ENCODE results near the gene YRDC. TPM values are rescaled to one million over a fixed set of nuclear protein-coding genes. Genes with fewer than 3 reads are reported as not detected.

The YRDC gene, protein sequence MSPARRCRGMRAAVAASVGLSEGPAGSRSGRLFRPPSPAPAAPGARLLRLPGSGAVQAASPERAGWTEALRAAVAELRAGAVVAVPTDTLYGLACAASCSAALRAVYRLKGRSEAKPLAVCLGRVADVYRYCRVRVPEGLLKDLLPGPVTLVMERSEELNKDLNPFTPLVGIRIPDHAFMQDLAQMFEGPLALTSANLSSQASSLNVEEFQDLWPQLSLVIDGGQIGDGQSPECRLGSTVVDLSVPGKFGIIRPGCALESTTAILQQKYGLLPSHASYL
- 10 to 100 TPM; 14.6 to 33.7 (median 19.6) TPM for total RNA-seq

DNA sequence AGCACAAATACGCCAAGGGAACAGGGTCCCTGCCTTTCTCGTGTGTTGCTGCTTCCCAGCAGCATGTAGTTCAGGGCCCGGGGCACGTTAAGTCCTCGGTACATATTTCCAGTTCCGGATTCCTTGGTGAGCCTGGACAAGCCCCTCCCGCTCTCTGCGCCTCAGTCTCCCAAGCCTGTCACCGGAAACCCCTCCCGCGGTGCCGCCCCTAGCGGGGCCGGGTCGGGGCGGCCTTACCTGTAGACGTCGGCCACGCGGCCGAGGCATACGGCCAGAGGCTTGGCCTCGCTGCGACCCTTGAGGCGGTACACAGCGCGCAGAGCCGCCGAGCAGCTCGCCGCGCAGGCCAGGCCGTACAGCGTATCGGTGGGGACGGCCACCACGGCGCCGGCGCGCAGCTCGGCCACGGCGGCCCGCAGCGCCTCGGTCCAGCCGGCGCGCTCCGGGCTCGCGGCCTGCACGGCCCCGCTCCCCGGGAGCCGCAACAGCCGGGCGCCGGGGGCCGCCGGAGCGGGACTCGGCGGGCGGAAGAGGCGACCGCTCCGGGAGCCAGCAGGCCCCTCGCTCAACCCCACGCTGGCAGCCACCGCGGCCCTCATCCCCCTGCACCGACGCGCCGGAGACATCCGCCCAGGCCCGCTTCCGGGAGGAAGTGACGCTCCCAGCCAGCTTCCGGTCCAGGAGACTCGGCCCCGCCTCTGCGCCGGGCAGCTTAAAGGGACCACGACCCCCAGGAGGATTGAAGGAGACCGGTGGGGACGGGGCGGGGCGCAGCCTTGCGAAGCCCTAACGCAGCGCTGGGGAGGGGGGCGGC is at the start of gene YRDC, which contains the start of gene C1orf122:
Gene YRDC (minus strand): TSS at position 654 of the 814 bp plus-strand sequence. CDS start 28 bp downstream, at position 626.
Gene C1orf122 (plus strand): TSS at position 236 of the 814 bp plus-strand sequence. CDS start 615 bp downstream, outside the sequence.
- Histone ChIP-seq H3K4me3 (peak within 1 kb of the TSS; percentile 52 to 90 (median 79)), H3K4me1 (replicated peaks in 1 of 2) (peaks cover 18 to 26% of the 10 kb centered on the region in 2 donors), H3K27ac (peak within 1 kb of the TSS; percentile 83 to 97)
- 0 to 4% (median 0%) methylated on average over 2 to 19 of the region's 95 CpGs; no CpG with 5 or more reads in 2 of the 10 experiments for WGBS, 10 experiments
- in situ Hi-C loops (cut with MboI; ENCODE audit: low pct_unique_long_range_greater_than_20kb in 2 of 9, low sequenced_read_pairs in 9 of 9, unreplicated experiment in 9 of 9), result no loop called here
- ATAC-seq (replicated peaks in 6 of 8), result peak; percentile 84 to 93 (median 88)

- H3K4me3 ChIP-seq, result no peak overlapping the region
- peaks cover 6 to 23% of the 10 kb centered on the region in 2 donors for H3K4me1 ChIP-seq (replicated peaks in 1 of 2)
- WGBS, 10 experiments, result 70 to 100% (median 91%) methylated on average over 1 to 6 of the region's 6 CpGs; no CpG with 5 or more reads in 3 of the 10 experiments
- no peak overlapping the region for H3K27ac ChIP-seq
- no peak for ATAC-seq (replicated peaks in 6 of 8)
- in situ Hi-C loops (cut with MboI; ENCODE audit: low pct_unique_long_range_greater_than_20kb in 2 of 9, low sequenced_read_pairs in 9 of 9, unreplicated experiment in 9 of 9), result no loop called here
Observed at GRCh38 chr1:37854406-37854805, 46.4 kb upstream of the YRDC start.

GRCh38 chr1:37853157-37853556 is 45.1 kb upstream of the YRDC start:
- Histone ChIP-seq H3K4me1 (replicated peaks in 1 of 2) (peaks cover 1 to 19% of the 10 kb centered on the region in 2 donors), H3K4me3 (no peak overlapping the region), H3K27ac (no peak overlapping the region)
- no peak for ATAC-seq (replicated peaks in 6 of 8)
- in situ Hi-C loops (cut with MboI; ENCODE audit: low pct_unique_long_range_greater_than_20kb in 2 of 9, low sequenced_read_pairs in 9 of 9, unreplicated experiment in 9 of 9), result no loop called here

DNA sequence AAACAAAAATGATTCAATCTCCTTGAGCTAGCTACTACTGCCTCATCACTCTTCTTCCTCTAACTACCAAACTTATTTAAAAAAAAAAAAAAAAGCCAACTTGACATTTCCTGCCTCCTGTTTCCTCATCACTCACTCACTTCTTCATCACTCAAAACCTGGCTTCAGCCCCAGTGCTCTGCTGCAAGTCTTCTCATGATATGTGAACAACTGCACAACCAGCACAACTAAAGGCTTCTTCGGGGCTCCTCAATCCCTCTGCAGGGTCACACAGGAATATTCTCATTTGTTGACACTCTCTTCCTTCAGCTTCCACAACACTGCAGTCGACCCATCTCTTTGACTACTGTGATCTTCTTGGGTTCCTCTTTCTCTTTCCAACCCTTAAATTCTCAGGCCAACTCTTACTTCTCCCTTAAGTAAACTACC is 43.8 kb upstream of the YRDC start:
- in situ Hi-C loops (cut with MboI; ENCODE audit: low pct_unique_long_range_greater_than_20kb in 2 of 9, low sequenced_read_pairs in 9 of 9, unreplicated experiment in 9 of 9), result no loop called here
- Histone ChIP-seq H3K27ac (no peak overlapping the region), H3K4me3 (no peak overlapping the region), H3K4me1 (replicated peaks in 1 of 2) (peaks cover 0 to 17% of the 10 kb centered on the region in 2 donors)
- no peak for ATAC-seq (replicated peaks in 6 of 8)
- WGBS, 10 experiments, result 33 to 100% (median 80%) methylated on average over 1 to 2 of the region's 2 CpGs; no CpG with 5 or more reads in 1 of the 10 experiments

GRCh38 chr1:37851262-37851661 is 43.3 kb upstream of the YRDC start:
- H3K27ac ChIP-seq, result no peak overlapping the region
- ATAC-seq (replicated peaks in 6 of 8), result peak in 2 of 8 experiments; percentile 45 to 76
- H3K4me3 ChIP-seq, result no peak overlapping the region
- in situ Hi-C loops (cut with MboI; ENCODE audit: low pct_unique_long_range_greater_than_20kb in 2 of 9, low sequenced_read_pairs in 9 of 9, unreplicated experiment in 9 of 9), result no loop called here
- H3K4me1 ChIP-seq (replicated peaks in 1 of 2), result peaks cover 0 to 17% of the 10 kb centered on the region in 2 donors

DNA sequence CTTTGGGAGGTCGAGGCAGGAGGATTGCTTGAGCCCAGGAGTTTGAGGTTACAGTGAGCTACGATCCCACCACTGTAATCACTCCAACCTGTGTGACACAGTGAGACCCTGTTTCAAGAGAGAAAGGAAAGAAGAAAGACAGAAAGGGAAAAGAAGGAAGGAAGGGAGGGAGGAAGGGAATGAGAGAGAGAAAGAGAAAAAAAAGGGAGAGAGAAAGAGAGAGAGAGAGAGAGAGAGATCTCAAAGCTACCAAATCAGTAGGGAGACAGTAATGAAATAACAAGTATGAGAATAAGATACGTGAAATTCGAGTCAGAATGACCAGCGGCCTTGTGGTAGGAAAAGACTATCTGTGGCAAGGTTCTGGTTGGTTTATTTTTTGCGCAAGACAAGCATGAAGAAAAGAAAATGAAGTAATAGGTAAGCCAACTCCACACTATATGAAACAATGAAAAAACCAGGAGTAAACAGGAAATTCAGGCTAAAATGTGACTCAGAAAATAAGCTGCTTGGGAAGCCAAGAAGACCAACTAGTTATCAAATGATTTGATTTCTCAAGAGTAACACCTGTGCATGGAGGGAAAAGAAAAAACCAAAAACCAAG is 42.4 kb upstream of the YRDC start:
- no peak overlapping the region for H3K27ac ChIP-seq
- no peak for ATAC-seq (replicated peaks in 6 of 8)
- H3K4me3 ChIP-seq, result no peak overlapping the region
- in situ Hi-C loops (cut with MboI; ENCODE audit: low pct_unique_long_range_greater_than_20kb in 2 of 9, low sequenced_read_pairs in 9 of 9, unreplicated experiment in 9 of 9), result no loop called here
- 82 to 98% (median 93%) methylated on average over 3 to 6 of the region's 6 CpGs for WGBS, 10 experiments
- H3K4me1 ChIP-seq (replicated peaks in 1 of 2), result peaks cover 0 to 17% of the 10 kb centered on the region in 2 donors

DNA sequence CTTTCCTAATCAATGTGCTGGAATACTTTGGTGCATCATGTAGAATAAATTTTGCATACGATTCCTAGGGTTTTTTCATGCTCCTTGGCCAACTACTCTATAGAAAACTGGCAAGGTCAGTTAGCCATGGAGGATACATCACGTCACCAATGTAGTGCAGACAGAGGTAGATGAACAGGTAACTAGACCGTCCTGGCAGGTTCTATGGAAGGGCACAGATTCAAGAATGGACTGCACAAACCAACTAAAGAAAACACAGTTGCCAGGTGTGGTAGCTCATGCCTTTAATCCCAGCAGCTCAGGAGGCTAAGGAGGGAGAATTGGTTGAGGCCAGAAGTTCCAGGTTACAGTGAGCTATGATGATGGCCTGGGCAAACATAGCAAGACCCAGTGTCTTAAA is 41.5 kb upstream of the YRDC start:
- H3K27ac ChIP-seq, result no peak overlapping the region
- no peak overlapping the region for H3K4me3 ChIP-seq
- WGBS, 10 experiments, result 80 to 100% (median 100%) methylated on average over 1 to 3 of the region's 3 CpGs; no CpG with 5 or more reads in 3 of the 10 experiments
- H3K4me1 ChIP-seq (replicated peaks in 1 of 2), result peaks cover 0 to 17% of the 10 kb centered on the region in 2 donors
- no peak for ATAC-seq (replicated peaks in 6 of 8)
- in situ Hi-C loops (cut with MboI; ENCODE audit: low pct_unique_long_range_greater_than_20kb in 2 of 9, low sequenced_read_pairs in 9 of 9, unreplicated experiment in 9 of 9), result no loop called here

DNA sequence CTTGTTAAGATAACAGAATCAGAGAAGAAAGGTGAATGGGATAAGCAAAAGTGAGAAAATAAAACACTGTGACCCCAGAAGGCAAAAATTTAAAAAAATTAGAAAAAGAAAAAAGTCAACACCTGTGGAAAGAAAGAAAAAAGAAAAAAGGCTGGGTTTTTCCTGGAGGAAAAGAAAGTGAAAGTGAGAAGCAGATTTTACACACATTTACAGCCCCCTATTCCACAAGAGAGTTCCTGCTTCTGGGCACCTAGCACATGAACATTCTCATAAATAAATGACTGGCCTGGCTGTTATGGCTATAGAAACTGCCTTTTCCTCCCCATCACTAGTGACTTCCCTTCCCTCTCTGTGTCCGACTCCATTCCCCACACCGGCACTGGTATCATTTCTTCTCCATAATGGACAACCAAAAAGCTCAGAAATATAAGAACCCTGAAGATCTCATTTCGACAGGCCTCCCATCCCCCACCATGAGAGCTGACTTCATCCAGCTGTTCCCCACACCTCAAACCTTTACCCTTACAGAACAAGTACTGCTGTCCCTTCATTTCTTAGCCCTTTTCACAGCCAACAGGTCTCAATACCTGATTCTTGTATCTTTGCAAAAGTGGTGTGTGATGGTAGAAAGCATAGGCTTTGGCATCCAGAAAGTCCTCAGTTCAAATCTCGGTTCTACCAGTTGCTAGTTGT is 38.8 kb upstream of the YRDC start:
- Histone ChIP-seq H3K4me1 (replicated peaks in 1 of 2) (peaks cover 0 to 2% of the 10 kb centered on the region in 2 donors), H3K4me3 (no peak overlapping the region), H3K27ac (no peak overlapping the region)
- in situ Hi-C loops (cut with MboI; ENCODE audit: low pct_unique_long_range_greater_than_20kb in 2 of 9, low sequenced_read_pairs in 9 of 9, unreplicated experiment in 9 of 9), result no loop called here
- ATAC-seq (replicated peaks in 6 of 8), result no peak
- 60 to 100% (median 98%) methylated on average over 1 to 4 of the region's 4 CpGs; no CpG with 5 or more reads in 1 of the 10 experiments for WGBS, 10 experiments

- Histone ChIP-seq H3K27ac (no peak overlapping the region), H3K4me1 (replicated peaks in 1 of 2) (peaks cover 0 to 2% of the 10 kb centered on the region in 2 donors), H3K4me3 (no peak overlapping the region)
- ATAC-seq (replicated peaks in 6 of 8), result no peak
- in situ Hi-C loops (cut with MboI; ENCODE audit: low pct_unique_long_range_greater_than_20kb in 2 of 9, low sequenced_read_pairs in 9 of 9, unreplicated experiment in 9 of 9), result no loop called here
- 50 to 93% (median 68%) methylated on average over 2 to 3 of the region's 3 CpGs; no CpG with 5 or more reads in 1 of the 10 experiments for WGBS, 10 experiments
Observed at GRCh38 chr1:37845786-37846185, 37.8 kb upstream of the YRDC start.

DNA sequence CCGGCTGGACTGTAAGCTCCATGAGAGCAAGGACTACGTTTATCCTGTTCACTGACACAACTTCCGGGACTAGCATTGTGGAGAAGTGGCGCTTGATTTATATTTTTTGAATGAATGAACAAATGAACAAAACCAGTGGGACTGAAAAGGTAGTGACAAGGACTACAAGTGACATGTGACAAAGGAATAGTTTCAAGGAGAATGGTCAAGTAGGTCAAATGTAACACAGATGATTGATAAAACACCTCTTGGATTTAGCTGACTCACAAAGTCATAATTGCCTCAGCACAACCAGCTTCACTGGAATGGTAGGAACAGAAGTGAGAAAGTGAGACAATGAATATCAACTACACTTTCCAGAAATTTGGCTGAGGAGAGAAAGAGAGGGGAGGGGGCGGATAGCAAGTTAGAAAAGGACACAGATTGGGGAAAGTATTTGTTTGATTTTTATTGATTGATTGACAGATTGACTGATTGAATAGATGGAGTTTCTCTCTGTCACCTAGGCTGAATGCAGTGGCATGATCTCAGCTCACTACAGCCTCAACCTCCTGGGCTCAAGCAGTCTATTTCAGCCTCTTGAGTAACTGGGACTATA is 37.1 kb upstream of the YRDC start:
- 72 to 100% (median 87%) methylated on average over 3 to 5 of the region's 5 CpGs; no CpG with 5 or more reads in 1 of the 10 experiments for WGBS, 10 experiments
- no peak for ATAC-seq (replicated peaks in 6 of 8)
- Histone ChIP-seq H3K4me3 (no peak overlapping the region), H3K27ac (no peak overlapping the region), H3K4me1 (replicated peaks in 1 of 2) (peaks cover 0 to 2% of the 10 kb centered on the region in 2 donors)
- in situ Hi-C loops (cut with MboI; ENCODE audit: low pct_unique_long_range_greater_than_20kb in 2 of 9, low sequenced_read_pairs in 9 of 9, unreplicated experiment in 9 of 9), result no loop called here

DNA sequence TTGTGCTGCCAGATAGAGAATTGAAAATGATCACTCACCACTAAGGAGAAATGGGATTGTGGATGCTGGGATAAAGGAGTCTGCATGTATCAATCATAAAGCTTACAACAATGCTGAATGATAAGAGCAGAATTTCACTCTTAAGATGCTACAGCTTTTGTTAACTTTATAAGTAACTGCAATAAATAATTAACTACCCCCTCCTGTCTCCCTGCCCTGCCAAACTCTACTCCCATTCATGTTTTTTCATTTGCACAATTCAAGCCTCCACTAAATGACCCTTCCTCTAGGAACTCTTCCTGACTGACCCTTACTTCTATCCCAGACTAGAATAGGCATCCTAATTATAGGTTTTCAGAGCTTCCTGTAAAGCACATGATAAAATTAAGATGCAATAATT is 36.5 kb upstream of the YRDC start:
- in situ Hi-C loops (cut with MboI; ENCODE audit: low pct_unique_long_range_greater_than_20kb in 2 of 9, low sequenced_read_pairs in 9 of 9, unreplicated experiment in 9 of 9), result no loop called here
- ATAC-seq (replicated peaks in 6 of 8), result no peak
- Histone ChIP-seq H3K4me1 (replicated peaks in 1 of 2) (peaks cover 0 to 2% of the 10 kb centered on the region in 2 donors), H3K27ac (no peak overlapping the region), H3K4me3 (no peak overlapping the region)

DNA sequence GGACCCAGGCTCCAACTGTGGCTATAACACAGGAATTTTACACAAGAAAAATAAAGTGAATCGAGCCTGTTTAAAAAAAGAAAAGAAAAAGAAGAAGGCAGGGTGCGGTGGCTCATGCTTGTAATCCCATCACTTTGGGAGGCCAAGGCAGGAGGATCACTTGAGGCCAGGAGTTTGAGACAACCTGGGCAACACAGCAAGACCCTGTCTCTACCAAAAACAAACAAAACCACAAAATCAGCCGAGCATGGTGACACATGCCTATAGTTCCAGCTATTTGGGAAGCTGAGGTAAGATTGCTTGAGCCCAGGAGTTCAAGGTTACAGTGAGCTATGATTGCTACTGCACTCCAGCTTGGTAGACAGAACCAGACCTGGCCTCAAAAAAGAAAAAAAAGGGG is 33.6 kb upstream of the YRDC start:
- no peak overlapping the region for H3K4me3 ChIP-seq
- 77 to 100% (median 100%) methylated on average over 1 to 3 of the region's 3 CpGs for WGBS, 10 experiments
- no peaks in the 10 kb centered on the region for H3K4me1 ChIP-seq (replicated peaks in 1 of 2)
- in situ Hi-C loops (cut with MboI; ENCODE audit: low pct_unique_long_range_greater_than_20kb in 2 of 9, low sequenced_read_pairs in 9 of 9, unreplicated experiment in 9 of 9), result no loop called here
- ATAC-seq (replicated peaks in 6 of 8), result no peak
- no peak overlapping the region for H3K27ac ChIP-seq

Measured in motor neuron (in vitro differentiated cells).